ENCODE measurements around the gene GNG8. TPM values are rescaled to one million over a fixed set of nuclear protein-coding genes. Genes with fewer than 3 reads are reported as not detected.
A peak's percentile ranks its signal among the peaks of the same experiment; 100 is the strongest.

GNG8 gene
- total and polyA plus RNA-seq, 2 of the 13 experiments (the other 11 are each of a cell fraction or from before 2014, with no cell fraction given): not detected

DNA sequence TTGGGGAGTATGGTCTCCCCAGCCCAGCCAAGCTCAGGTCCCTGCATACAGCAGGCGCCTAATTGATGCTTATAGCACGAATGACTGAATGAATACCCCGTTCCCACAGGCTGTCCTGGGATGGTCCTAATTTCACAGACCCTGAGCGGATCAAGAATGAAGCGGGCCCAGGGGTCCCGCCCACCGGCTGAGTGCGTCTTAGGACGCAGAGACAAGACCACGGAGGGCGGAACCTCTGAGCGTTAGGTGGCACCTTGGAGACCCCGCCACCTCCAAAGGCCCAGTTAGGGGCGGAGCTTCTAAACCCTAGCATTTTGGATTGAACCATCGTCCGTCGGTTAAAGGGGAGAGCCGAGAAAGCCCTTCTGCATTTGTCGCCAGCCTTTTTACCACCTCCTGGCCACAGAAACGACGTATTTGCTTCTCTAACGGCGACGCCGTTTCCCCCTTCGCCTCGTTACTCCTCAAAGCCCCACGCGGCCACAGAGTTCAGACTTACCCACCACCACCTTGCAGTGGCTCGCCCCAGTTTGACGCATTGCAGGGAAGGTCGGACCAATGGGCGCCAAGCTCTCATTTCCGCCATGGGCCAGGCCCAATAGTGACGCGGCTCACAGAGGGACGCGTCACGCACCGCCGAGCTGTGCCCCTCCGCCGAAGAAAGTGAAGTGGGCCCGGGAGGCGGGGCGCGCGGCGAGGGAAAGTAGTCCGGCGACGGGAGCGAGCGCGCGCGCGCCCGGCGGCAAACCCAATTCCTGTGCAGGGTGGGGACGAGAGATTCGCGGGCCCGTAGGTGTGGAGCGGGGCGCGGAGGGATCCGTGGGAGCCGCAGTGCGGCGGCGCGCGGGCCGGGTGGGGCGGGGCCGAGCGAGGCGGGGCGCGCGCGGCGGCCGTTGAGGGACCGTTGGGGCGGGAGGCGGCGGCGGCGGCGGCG, 35.4 kb downstream of the GNG8 start (continued):
- TF ChIP-seq HNRNPUL1 (IDR thresholded peaks at IDR 0.05; ENCODE audit: low read depth, low read length): no peak
- no peak for TF ChIP-seq SYNCRIP (IDR thresholded peaks at IDR 0.05; ENCODE audit: insufficient read depth, low read depth, low read length)
- TF ChIP-seq ATF7 (IDR thresholded peaks at IDR 0.05): peak; percentile 87
- TF ChIP-seq ATF7 (CRISPR knock-in tag; IDR thresholded peaks at IDR 0.05): 0 out of 2 replicates have a peak, but pooled peaks have one; percentile 39
- TF ChIP-seq HES4 (CRISPR knock-in tag; IDR thresholded peaks at IDR 0.05; ENCODE audit: borderline replicate concordance): no peak
- TF ChIP-seq, protein P1, sequence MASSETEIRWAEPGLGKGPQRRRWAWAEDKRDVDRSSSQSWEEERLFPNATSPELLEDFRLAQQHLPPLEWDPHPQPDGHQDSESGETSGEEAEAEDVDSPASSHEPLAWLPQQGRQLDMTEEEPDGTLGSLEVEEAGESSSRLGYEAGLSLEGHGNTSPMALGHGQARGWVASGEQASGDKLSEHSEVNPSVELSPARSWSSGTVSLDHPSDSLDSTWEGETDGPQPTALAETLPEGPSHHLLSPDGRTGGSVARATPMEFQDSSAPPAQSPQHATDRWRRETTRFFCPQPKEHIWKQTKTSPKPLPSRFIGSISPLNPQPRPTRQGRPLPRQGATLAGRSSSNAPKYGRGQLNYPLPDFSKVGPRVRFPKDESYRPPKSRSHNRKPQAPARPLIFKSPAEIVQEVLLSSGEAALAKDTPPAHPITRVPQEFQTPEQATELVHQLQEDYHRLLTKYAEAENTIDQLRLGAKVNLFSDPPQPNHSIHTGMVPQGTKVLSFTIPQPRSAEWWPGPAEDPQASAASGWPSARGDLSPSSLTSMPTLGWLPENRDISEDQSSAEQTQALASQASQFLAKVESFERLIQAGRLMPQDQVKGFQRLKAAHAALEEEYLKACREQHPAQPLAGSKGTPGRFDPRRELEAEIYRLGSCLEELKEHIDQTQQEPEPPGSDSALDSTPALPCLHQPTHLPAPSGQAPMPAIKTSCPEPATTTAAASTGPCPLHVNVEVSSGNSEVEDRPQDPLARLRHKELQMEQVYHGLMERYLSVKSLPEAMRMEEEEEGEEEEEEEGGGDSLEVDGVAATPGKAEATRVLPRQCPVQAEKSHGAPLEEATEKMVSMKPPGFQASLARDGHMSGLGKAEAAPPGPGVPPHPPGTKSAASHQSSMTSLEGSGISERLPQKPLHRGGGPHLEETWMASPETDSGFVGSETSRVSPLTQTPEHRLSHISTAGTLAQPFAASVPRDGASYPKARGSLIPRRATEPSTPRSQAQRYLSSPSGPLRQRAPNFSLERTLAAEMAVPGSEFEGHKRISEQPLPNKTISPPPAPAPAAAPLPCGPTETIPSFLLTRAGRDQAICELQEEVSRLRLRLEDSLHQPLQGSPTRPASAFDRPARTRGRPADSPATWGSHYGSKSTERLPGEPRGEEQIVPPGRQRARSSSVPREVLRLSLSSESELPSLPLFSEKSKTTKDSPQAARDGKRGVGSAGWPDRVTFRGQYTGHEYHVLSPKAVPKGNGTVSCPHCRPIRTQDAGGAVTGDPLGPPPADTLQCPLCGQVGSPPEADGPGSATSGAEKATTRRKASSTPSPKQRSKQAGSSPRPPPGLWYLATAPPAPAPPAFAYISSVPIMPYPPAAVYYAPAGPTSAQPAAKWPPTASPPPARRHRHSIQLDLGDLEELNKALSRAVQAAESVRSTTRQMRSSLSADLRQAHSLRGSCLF (CRISPR knock-in tag; IDR thresholded peaks at IDR 0.05; ENCODE audit: borderline replicate concordance): no peak
- no peak for TF ChIP-seq NCOA5 (CRISPR knock-in tag; IDR thresholded peaks at IDR 0.05)
- peak; percentile 47; the same call in 1 of the 2 replicates for TF ChIP-seq HIVEP1 (CRISPR knock-in tag; IDR thresholded peaks at IDR 0.05)
- peak; percentile 76; the same call in 1 of the 2 replicates for TF ChIP-seq ZHX2 (IDR thresholded peaks at IDR 0.05; ENCODE audit: low read depth)
- TF ChIP-seq ZHX2 (CRISPR knock-in tag; IDR thresholded peaks at IDR 0.05; ENCODE audit: borderline replicate concordance): no peak
- TF ChIP-seq ZNF350 (CRISPR knock-in tag; IDR thresholded peaks at IDR 0.05; ENCODE audit: borderline replicate concordance, low read depth): peak; percentile 90
- TF ChIP-seq ZNF292 (CRISPR knock-in tag; IDR thresholded peaks at IDR 0.05; ENCODE audit: borderline replicate concordance, low read depth): no peak
- TF ChIP-seq TSC22D2 (CRISPR knock-in tag; IDR thresholded peaks at IDR 0.05; ENCODE audit: borderline replicate concordance): 0 out of 2 replicates have a peak, but pooled peaks have one; percentile 52
- TF ChIP-seq, protein P2, sequence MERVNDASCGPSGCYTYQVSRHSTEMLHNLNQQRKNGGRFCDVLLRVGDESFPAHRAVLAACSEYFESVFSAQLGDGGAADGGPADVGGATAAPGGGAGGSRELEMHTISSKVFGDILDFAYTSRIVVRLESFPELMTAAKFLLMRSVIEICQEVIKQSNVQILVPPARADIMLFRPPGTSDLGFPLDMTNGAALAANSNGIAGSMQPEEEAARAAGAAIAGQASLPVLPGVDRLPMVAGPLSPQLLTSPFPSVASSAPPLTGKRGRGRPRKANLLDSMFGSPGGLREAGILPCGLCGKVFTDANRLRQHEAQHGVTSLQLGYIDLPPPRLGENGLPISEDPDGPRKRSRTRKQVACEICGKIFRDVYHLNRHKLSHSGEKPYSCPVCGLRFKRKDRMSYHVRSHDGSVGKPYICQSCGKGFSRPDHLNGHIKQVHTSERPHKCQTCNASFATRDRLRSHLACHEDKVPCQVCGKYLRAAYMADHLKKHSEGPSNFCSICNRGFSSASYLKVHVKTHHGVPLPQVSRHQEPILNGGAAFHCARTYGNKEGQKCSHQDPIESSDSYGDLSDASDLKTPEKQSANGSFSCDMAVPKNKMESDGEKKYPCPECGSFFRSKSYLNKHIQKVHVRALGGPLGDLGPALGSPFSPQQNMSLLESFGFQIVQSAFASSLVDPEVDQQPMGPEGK (CRISPR knock-in tag; IDR thresholded peaks at IDR 0.05): peak; percentile 70
- TF ChIP-seq POLR2A (IDR thresholded peaks at IDR 0.05; ENCODE audit: insufficient read depth in 1 of 2, low read depth in 2 of 2, low read length in 2 of 2): peak; percentile 82 to 86
